ENCODE measurements around the gene ADRA1B. TPM values are rescaled to one million over a fixed set of nuclear protein-coding genes. Genes with fewer than 3 reads are reported as not detected.
"Not testable (repeated sequence)": the region's sequence is repeated elsewhere in the genome, so short reads cannot be mapped to it uniquely, and the experiment has no call there.

ADRA1B gene
- total RNA-seq, 2 experiments from 2014 or later = not detected

DNA sequence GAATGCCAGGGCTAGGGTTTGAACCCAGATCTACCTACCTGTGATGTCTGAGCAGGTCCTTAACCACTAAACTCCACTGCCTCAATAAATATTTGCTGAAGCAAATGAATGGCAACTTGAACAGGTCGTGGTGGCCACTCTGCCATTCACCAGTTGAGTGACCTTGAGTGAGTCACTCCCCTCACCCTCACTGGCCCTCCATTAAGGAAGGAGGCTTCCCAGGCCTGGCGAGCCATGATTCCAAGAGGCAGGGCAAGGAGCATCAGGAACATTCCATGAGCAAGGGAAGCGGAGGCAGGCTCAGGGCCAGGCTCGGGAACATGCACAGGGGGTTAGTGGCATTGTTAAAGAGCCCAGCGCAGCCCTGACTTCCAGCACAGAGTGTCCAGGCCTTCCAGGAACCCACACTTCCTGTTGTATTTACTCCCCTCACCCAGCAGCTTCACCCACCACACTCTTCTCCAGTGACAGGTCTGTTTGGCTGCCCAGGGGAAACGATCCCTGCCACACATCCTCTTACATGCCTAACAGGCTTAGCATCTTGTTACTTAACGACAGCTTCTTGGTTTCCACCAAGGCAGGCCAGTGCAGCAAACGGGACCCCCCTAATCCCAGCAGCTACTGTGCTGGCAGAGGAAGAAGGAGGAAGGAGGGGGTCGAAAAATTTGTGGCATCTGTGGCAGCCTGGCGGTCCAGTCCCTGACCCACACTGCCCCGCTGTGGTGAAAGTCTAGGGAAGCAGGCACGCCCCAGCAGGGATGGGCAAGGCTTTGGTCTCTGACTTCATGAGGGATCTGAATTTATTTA is 49.0 kb downstream of the ADRA1B start:
- no peak overlapping the region for H3K27ac Mint-ChIP-seq
- no peaks in the 10 kb centered on the region for H3K36me3 Mint-ChIP-seq (ENCODE audit: low read depth)
- intact Hi-C loops (cut with micrococcal nuclease) = loop anchor here (1.0 to 5.0 kb wide), 4 partner anchors 448 to 678 kb away; partner anchors contain the start of gene IL12B
- no peaks in the 10 kb centered on the region for H3K4me1 Mint-ChIP-seq (ENCODE audit: low read depth)
- H3K27me3 Mint-ChIP-seq (ENCODE audit: low read depth) = peaks cover 28% of the 10 kb centered on the region
- no peak overlapping the region for H3K4me3 Mint-ChIP-seq
- H3K9me3 Mint-ChIP-seq = no peaks in the 10 kb centered on the region
- CTCF ChIA-PET = interaction anchor here (0.6 to 1.3 kb wide), 4 partner anchors 22 to 224 kb away, joined by 3 read pairs; no protein-coding TSS in a partner anchor
- DNase-seq = peak; percentile 55

DNA sequence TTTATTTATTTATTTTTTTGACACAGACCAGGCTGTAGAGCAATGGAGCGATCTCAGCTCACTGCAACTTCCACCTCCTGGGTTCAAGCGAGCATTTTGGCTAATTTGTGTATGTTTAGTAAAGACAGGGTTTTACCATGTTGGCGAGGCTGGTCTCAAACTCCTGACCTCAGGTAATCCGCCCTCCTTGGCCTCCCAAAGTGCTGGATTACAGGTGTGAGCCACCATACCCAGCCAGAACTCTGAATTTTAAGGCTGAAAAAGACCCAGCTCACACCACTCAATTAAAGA is 49.5 kb downstream of the ADRA1B start:
- CTCF ChIA-PET = interaction anchor here (1.1 kb wide), 1 partner anchor 35 kb away, joined by 3 read pairs; no protein-coding TSS in a partner anchor
- not testable (repeated sequence) for H3K36me3 Mint-ChIP-seq (ENCODE audit: low read depth); DNase-seq; H3K4me1 Mint-ChIP-seq (ENCODE audit: low read depth); H3K9me3 Mint-ChIP-seq; H3K27ac Mint-ChIP-seq; H3K4me3 Mint-ChIP-seq
- intact Hi-C loops (cut with micrococcal nuclease) = loop anchor here (1.0 to 5.0 kb wide), 4 partner anchors 449 to 679 kb away; partner anchors contain the start of gene IL12B
- peaks cover 33% of the 10 kb centered on the region for H3K27me3 Mint-ChIP-seq (ENCODE audit: low read depth)

DNA sequence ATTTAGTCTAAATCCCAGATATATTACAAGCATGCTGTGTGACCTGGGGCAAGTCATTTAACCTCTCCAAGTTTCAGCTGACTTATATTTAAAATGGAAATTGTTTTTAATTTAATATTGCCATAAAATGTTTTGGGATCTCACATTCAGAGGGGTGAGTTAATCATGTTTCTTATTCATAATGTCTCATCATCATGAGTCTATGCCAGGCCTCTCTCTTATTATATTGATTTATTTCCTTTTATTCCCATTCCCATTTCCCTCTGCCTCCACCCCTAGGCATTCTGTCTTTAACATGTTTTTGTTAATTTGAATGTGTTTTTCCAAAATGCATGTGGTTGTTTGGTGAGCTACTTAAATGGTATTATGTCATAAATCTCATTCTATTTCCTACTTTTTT is 53.7 kb downstream of the ADRA1B start:
- Mint-ChIP-seq H3K27ac (no peak overlapping the region), H3K4me1 (ENCODE audit: low read depth) (peaks cover 10% of the 10 kb centered on the region), H3K27me3 (ENCODE audit: low read depth) (peaks cover 63% of the 10 kb centered on the region), H3K9me3 (no peaks in the 10 kb centered on the region), H3K4me3 (no peak overlapping the region), H3K36me3 (ENCODE audit: low read depth) (no peaks in the 10 kb centered on the region)
- no peak for DNase-seq
- intact Hi-C loops (cut with micrococcal nuclease) = loop anchor here (5.0 kb wide), 1 partner anchor 638 kb away; the partner anchor contains the start of gene IL12B
- CTCF ChIA-PET = no interaction called here

- no peaks in the 10 kb centered on the region for H3K36me3 Mint-ChIP-seq (ENCODE audit: low read depth)
- H3K27me3 Mint-ChIP-seq (ENCODE audit: low read depth) = peaks cover 60% of the 10 kb centered on the region
- H3K9me3 Mint-ChIP-seq = no peaks in the 10 kb centered on the region
- intact Hi-C loops (cut with micrococcal nuclease) = no loop called here
- DNase-seq = no peak
- CTCF ChIA-PET = no interaction called here
- H3K4me1 Mint-ChIP-seq (ENCODE audit: low read depth) = peaks cover 10% of the 10 kb centered on the region
- H3K27ac Mint-ChIP-seq = no peak overlapping the region
- H3K4me3 Mint-ChIP-seq = no peak overlapping the region
Observed at GRCh38 chr5:159971038-159971437, 54.8 kb downstream of the ADRA1B start.

DNA sequence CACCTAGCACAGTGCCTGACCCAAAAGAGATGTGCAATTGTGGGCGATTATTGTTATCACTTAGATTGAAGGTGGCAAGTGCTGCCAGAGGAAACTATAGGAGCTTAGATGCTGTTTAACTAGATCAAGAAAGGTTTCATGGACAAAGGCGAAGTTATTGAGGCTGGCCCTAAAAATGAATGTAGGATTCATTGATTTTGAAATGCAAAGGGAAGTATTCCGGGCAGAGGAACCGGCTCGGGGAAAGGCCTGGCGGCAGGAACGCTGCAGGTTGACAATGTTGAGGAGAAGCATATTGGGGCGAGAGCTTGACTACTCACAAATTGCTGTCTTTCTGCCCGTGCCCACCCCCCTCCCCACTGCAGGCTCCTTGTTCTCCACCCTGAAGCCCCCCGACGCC is 55.2 kb downstream of the ADRA1B start:
- no peaks in the 10 kb centered on the region for H3K9me3 Mint-ChIP-seq

GRCh38 chr5:159971931-159972461 is 55.7 kb downstream of the ADRA1B start:
- DNase-seq = no peak
- Mint-ChIP-seq H3K36me3 (ENCODE audit: low read depth) (no peaks in the 10 kb centered on the region), H3K9me3 (no peaks in the 10 kb centered on the region), H3K27ac (no peak overlapping the region), H3K27me3 (ENCODE audit: low read depth) (peaks cover 54% of the 10 kb centered on the region), H3K4me1 (ENCODE audit: low read depth) (peaks cover 10% of the 10 kb centered on the region), H3K4me3 (no peak overlapping the region)
- intact Hi-C loops (cut with micrococcal nuclease) = no loop called here
- CTCF ChIA-PET = no interaction called here

More for the DNA sequence above, 55.2 kb downstream of the ADRA1B start:
- H3K27ac Mint-ChIP-seq = no peak overlapping the region
- H3K36me3 Mint-ChIP-seq (ENCODE audit: low read depth) = no peaks in the 10 kb centered on the region
- H3K4me3 Mint-ChIP-seq = peak overlapping the region; percentile 3
- H3K4me1 Mint-ChIP-seq (ENCODE audit: low read depth) = peaks cover 10% of the 10 kb centered on the region
- H3K27me3 Mint-ChIP-seq (ENCODE audit: low read depth) = peaks cover 56% of the 10 kb centered on the region
- no peak for DNase-seq
- intact Hi-C loops (cut with micrococcal nuclease) = no loop called here
- CTCF ChIA-PET = no interaction called here

DNA sequence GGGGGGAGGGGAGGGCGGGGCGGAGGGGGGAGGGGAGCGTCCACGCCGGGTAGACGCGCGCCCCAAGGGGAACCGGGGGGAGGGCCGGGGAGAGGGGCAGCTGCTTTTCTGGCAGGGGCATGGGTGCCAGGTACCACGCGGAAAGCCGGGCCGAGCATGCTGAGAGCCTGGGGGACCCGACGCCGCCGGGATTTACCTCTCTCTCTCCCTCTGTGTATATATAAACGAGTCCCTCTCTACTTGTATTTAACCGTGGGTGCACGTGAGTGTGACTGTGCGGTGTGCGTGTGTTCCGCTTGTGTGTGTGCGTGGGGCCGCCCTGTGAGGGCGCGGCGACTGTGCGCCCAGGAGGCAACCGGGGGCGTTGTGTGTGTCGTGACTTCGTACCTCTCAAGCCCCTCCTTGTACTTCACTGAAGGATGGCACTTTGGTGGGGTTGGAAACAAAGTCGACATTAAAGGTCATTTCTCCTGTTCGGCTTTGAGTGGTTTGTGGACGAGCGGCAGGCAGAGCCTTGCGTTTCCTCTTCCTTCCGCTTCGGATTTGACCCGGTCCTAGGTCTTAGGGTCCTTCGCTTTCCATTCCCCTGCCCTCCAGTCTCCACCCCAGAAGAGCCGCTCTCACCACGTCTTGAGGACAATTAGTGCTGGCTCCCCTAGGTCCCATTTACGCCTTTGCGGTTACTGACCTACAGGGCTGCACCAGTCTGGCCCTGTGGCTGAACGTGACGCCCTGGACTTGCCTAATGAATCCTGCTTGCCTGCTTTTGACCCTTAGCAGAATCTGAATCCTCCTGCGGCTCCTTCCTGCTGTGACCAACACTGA is 56.5 kb downstream of the ADRA1B start:
- intact Hi-C loops (cut with micrococcal nuclease) = no loop called here
- H3K4me3 Mint-ChIP-seq = peak overlapping the region; percentile 63
- CTCF ChIA-PET = interaction anchor here (0.6 kb wide), 1 partner anchor 15 kb away, joined by 3 read pairs; no protein-coding TSS in a partner anchor
- no peaks in the 10 kb centered on the region for H3K36me3 Mint-ChIP-seq (ENCODE audit: low read depth)
- DNase-seq = no peak
- H3K27ac Mint-ChIP-seq = no peak overlapping the region
- H3K9me3 Mint-ChIP-seq = no peaks in the 10 kb centered on the region
- H3K27me3 Mint-ChIP-seq (ENCODE audit: low read depth) = peaks cover 55% of the 10 kb centered on the region
- H3K4me1 Mint-ChIP-seq (ENCODE audit: low read depth) = peaks cover 10% of the 10 kb centered on the region

DNA sequence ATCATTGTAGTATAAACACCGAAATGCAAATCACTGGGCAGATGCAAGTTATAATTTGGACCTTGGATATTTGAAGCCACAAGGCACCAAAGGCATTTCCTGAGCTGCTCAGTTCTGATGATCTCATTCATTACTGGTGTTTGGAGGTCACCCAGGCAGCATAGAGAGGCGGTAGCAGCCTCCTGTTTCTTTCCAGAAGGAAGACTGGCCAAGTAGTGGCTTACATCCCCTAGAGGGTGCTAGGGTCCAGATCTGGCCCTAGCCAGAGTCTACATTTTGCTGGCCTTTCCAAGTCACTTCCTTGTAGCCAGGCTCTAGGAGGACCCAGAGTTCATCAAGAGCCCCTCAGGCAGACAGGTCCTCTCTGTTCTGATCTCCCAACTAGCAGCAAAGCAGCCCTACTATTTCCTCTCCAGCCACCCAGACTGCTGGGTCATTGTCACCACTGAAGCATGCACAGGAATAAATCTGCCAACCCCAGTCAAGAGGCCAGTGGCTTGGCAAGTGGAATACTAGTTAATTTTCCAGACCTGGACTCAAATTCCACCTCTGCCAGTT is 59.3 kb downstream of the ADRA1B start:
- no peak overlapping the region for H3K4me3 Mint-ChIP-seq
- DNase-seq = no peak
- intact Hi-C loops (cut with micrococcal nuclease) = no loop called here
- no peak overlapping the region for H3K27ac Mint-ChIP-seq
- H3K27me3 Mint-ChIP-seq (ENCODE audit: low read depth) = peaks cover 53% of the 10 kb centered on the region
- peaks cover 10% of the 10 kb centered on the region for H3K4me1 Mint-ChIP-seq (ENCODE audit: low read depth)
- no peaks in the 10 kb centered on the region for H3K36me3 Mint-ChIP-seq (ENCODE audit: low read depth)
- H3K9me3 Mint-ChIP-seq = no peaks in the 10 kb centered on the region
- CTCF ChIA-PET = no interaction called here

DNA sequence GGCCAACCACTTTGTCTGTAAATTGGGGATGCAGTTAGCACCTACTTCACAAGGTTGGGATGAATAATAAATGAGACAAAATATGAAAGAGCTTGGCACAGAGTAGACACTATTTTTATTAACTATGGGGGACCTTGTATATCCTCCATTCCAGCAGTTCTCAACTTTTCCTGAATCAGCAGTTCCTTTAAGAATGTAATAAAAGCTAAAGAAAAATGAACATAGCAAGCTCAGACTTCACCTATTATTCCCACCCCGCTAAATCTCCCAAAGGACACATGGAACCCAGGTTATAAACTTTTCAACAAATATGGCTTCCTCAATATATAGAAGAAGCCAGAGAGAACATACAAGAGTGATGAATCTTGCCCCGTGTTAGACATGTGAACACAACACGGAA is 60.6 kb downstream of the ADRA1B start:
- intact Hi-C loops (cut with micrococcal nuclease) = no loop called here
- peaks cover 41% of the 10 kb centered on the region for H3K27me3 Mint-ChIP-seq (ENCODE audit: low read depth)
- no peaks in the 10 kb centered on the region for H3K36me3 Mint-ChIP-seq (ENCODE audit: low read depth)
- H3K4me1 Mint-ChIP-seq (ENCODE audit: low read depth) = peaks cover 6% of the 10 kb centered on the region
- no peak overlapping the region for H3K4me3 Mint-ChIP-seq
- no peaks in the 10 kb centered on the region for H3K9me3 Mint-ChIP-seq
- no peak for DNase-seq
- CTCF ChIA-PET = interaction anchor here (0.6 kb wide), 1 partner anchor 354 kb away, joined by 3 read pairs; no protein-coding TSS in a partner anchor
- no peak overlapping the region for H3K27ac Mint-ChIP-seq

DNA sequence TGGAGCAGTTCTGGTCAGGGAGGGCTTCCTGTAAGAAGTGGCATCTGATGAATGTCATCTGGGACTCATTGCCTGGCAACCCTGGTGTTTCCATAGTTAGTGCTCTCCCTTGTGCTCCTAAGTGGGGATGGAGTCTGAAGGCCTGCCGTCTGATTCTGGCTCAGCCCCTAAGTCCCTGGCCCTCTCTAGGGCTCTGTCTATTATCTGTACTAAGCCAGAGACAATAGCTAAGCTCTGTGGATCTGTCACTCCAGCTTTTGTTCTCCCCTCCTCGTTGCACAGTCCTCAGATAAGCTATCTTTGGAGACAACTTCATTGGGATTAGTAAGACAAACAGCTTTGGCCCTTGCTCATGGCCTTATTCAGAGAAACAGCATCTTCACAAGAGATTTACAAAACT is 62.1 kb downstream of the ADRA1B start:
- intact Hi-C loops (cut with micrococcal nuclease) = no loop called here
- DNase-seq = no peak
- CTCF ChIA-PET = interaction anchor here (1.2 kb wide), 1 partner anchor 9 kb away, joined by 7 read pairs; no protein-coding TSS in a partner anchor
- Mint-ChIP-seq H3K36me3 (ENCODE audit: low read depth) (no peaks in the 10 kb centered on the region), H3K27ac (no peak overlapping the region), H3K9me3 (no peaks in the 10 kb centered on the region), H3K4me1 (ENCODE audit: low read depth) (no peaks in the 10 kb centered on the region), H3K4me3 (no peak overlapping the region), H3K27me3 (ENCODE audit: low read depth) (peaks cover 33% of the 10 kb centered on the region)

DNA sequence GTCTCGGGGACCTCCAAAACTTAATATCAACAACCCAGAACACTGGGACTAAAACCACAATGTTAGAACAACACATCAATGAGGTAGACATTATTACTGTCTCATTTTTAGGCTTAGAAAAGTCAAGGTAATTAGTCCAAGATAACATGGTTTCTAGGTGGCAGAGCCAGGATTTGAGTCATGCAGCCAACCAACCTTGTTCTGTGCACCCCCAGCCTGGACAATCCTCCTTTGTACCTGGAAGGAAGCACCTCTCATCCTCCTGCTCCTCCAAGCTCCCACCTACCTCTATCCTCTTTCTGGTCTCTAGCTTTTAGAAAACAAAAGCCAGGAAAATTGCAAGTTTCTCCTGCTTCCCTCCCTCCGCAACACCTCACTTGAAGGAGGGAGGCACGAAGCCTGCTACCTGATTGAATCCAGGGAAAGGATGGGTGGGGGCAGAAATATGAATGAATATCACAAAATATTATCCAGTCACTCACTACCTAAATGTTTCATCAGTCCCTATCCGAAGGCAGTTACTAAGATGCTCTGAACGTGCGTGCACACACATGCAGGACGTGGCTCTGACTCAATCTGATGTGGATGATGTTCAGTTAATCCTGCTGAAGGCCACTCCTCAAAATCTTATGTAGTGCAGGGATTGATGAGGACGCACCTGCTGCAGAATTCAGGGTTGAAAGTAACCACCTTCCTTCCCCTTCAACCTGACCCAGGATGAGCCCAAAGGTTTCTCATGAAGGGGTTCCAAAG is 66.3 kb downstream of the ADRA1B start:
- no peak for DNase-seq
- Mint-ChIP-seq H3K27ac (no peak overlapping the region), H3K36me3 (ENCODE audit: low read depth) (no peaks in the 10 kb centered on the region), H3K4me3 (no peak overlapping the region), H3K4me1 (ENCODE audit: low read depth) (no peaks in the 10 kb centered on the region), H3K27me3 (ENCODE audit: low read depth) (peaks cover 23% of the 10 kb centered on the region), H3K9me3 (no peaks in the 10 kb centered on the region)
- intact Hi-C loops (cut with micrococcal nuclease) = no loop called here
- CTCF ChIA-PET = no interaction called here
